Measurements from ENCODE around the gene ORC6. TPM values are rescaled to one million over a fixed set of nuclear protein-coding genes. Genes with fewer than 3 reads are reported as not detected.
A peak's percentile ranks its signal among the peaks of the same experiment; 100 is the strongest.
"Not testable (repeated sequence)": the region's sequence is repeated elsewhere in the genome, so short reads cannot be mapped to it uniquely, and the experiment has no call there.

Gene ORC6
- total RNA-seq, 1 experiment from 2014 or later = 95.1 TPM

DNA sequence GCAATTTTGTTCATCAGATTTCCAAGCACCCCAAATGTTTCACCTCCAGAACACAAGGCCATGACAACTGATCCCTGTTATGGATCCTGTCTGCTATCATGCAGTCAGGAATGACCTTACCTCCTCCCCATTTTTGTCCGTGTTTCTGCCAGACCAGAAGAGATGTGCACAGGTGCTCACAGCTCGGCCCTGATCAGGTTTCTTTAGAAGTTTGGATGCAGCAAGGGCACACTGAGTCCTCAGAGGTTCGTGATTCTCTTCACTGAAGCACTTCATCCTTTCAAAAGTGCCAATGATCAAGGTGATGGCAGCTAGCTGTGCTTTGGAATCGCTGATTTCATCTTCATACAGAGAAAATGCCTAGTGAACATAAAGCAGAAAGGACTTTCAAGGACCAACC lies 27.3 kb upstream of the ORC6 start:
- CTCF ChIA-PET = no interaction called here
- Histone ChIP-seq H3K36me3 (ENCODE audit: insufficient read depth, low read length, poor library complexity, severe bottlenecking) (peaks cover 41% of the 10 kb centered on the region), H3K4me1 (ENCODE audit: insufficient read depth, low read length, poor library complexity, severe bottlenecking) (no peaks in the 10 kb centered on the region), H3K4me3 (ENCODE audit: low read depth, low read length, poor library complexity, severe bottlenecking) (no peak overlapping the region), H3K27ac (ENCODE audit: low read depth, low read length, poor library complexity, severe bottlenecking) (no peak overlapping the region), H3K27me3 (replicated peaks; ENCODE audit: insufficient read depth, low read depth, low read length, poor library complexity) (no peaks in the 10 kb centered on the region), H3K9me3 (ENCODE audit: low read depth, low read length, poor library complexity, severe bottlenecking) (no peaks in the 10 kb centered on the region)
- POLR2A ChIA-PET (ENCODE audit: low non-redundant PET) = no interaction called here
- DNase-seq (ENCODE audit: low spot score) = no peak
- intact Hi-C loops (cut with micrococcal nuclease; ENCODE audit: unreplicated experiment) = no loop called here
- TF ChIP-seq EZH2 (IDR thresholded peaks at IDR 0.05; ENCODE audit: borderline replicate concordance, low read depth, low read length, poor library complexity, severe bottlenecking) (no peak), CTCF (conservative IDR thresholded peaks at IDR 0.05; ENCODE audit: low read depth, low read length) (no peak)
- no TSS peak for BruUV-seq (replicated peaks)

DNA sequence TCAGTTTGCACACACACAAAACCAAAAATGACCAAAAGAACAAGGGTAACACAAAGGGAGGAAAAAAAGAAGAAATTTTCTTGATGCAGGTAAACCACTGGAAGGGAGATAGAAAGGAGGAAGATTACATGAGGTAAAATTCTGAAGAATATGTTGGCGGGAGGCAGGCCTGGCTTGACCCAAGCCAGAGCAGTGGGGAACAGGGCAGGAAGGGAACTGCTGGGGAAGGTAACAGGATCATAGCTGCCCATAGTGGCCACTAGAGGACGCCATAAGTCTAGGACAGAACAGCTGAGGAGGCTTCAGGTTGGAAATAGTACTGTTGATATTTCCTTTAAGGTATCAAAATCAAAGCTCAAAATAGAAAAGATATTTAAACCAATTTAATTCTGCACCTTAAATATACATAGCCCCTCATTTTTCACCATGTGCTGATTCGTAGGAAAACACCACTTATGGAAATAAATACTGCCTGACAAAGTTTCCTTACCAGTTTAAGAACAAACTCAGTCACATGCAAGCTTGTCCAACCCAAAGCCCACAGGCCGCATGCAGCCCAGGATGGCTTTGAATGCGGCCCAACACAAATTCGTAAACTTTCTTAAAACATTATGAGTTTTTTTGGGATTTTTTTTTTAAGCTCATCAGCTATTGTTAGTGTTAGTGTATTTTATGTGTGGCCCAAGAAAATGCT lies 16.0 kb upstream of the ORC6 start:
- Histone ChIP-seq H3K4me1 (ENCODE audit: insufficient read depth, low read length, poor library complexity, severe bottlenecking) (no peaks in the 10 kb centered on the region), H3K27ac (ENCODE audit: low read depth, low read length, poor library complexity, severe bottlenecking) (no peak overlapping the region), H3K36me3 (ENCODE audit: insufficient read depth, low read length, poor library complexity, severe bottlenecking) (peaks cover 78% of the 10 kb centered on the region), H3K9me3 (ENCODE audit: low read depth, low read length, poor library complexity, severe bottlenecking) (no peaks in the 10 kb centered on the region), H3K4me3 (ENCODE audit: low read depth, low read length, poor library complexity, severe bottlenecking) (no peak overlapping the region), H3K27me3 (replicated peaks; ENCODE audit: insufficient read depth, low read depth, low read length, poor library complexity) (no peaks in the 10 kb centered on the region)
- ChIA-PET POLR2A (ENCODE audit: low non-redundant PET) (interaction anchor here (1.0 kb wide), 1 partner anchor 134 kb away, joined by 3 read pairs; no protein-coding TSS in a partner anchor), CTCF (interaction anchor here (0.6 to 1.0 kb wide), 2 partner anchors 129 to 237 kb away, joined by 3 to 4 read pairs; no protein-coding TSS in a partner anchor)
- no peak for TF ChIP-seq EZH2 (IDR thresholded peaks at IDR 0.05; ENCODE audit: borderline replicate concordance, low read depth, low read length, poor library complexity, severe bottlenecking)
- TF ChIP-seq CTCF (conservative IDR thresholded peaks at IDR 0.05; ENCODE audit: low read depth, low read length) = peak; percentile 91
- intact Hi-C loops (cut with micrococcal nuclease; ENCODE audit: unreplicated experiment) = loop anchor here (1.0 kb wide), 1 partner anchor 235 kb away; no protein-coding TSS in a partner anchor
- no TSS peak for BruUV-seq (replicated peaks)
- peak; percentile 71 for DNase-seq (ENCODE audit: low spot score)

DNA sequence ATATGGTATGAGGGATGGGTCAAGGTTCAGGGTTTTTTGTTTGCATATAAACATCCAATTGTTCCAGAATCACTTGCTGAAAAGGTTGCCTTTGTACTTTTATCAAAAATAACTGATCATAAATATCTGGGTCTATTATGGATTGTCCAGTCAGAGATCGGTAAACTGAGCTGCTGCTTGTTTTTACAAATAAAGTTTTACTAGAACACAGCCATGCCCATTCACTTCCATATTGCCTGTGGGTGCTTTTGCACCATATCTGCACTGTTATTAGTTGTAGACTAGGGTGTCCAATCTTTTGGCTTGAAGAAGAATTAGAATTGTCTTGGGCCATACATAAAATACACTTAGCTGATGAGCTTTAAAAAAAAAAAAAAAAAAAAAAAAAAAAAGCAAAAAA lies 11.5 kb upstream of the ORC6 start:
- H3K9me3 ChIP-seq (ENCODE audit: low read depth, low read length, poor library complexity, severe bottlenecking); H3K27ac ChIP-seq (ENCODE audit: low read depth, low read length, poor library complexity, severe bottlenecking); DNase-seq (ENCODE audit: low spot score); BruUV-seq (replicated peaks); intact Hi-C loops (cut with micrococcal nuclease; ENCODE audit: unreplicated experiment); H3K4me3 ChIP-seq (ENCODE audit: low read depth, low read length, poor library complexity, severe bottlenecking); H3K27me3 ChIP-seq (replicated peaks; ENCODE audit: insufficient read depth, low read depth, low read length, poor library complexity); H3K4me1 ChIP-seq (ENCODE audit: insufficient read depth, low read length, poor library complexity, severe bottlenecking): not testable (repeated sequence)
- POLR2A ChIA-PET (ENCODE audit: low non-redundant PET) = interaction anchor here (0.6 kb wide), 1 partner anchor 16 kb away, joined by 8 read pairs; no protein-coding TSS in a partner anchor
- peaks cover 59% of the 10 kb centered on the region for H3K36me3 ChIP-seq (ENCODE audit: insufficient read depth, low read length, poor library complexity, severe bottlenecking)
- CTCF ChIA-PET = interaction anchor here (0.6 kb wide), 2 partner anchors 12 to 123 kb away, joined by 4 read pairs; partner anchors contain the start of gene ORC6

- H3K27me3 ChIP-seq (replicated peaks; ENCODE audit: insufficient read depth, low read depth, low read length, poor library complexity); DNase-seq (ENCODE audit: low spot score); H3K4me1 ChIP-seq (ENCODE audit: insufficient read depth, low read length, poor library complexity, severe bottlenecking); CTCF ChIA-PET; H3K9me3 ChIP-seq (ENCODE audit: low read depth, low read length, poor library complexity, severe bottlenecking); BruUV-seq (replicated peaks); H3K4me3 ChIP-seq (ENCODE audit: low read depth, low read length, poor library complexity, severe bottlenecking); H3K27ac ChIP-seq (ENCODE audit: low read depth, low read length, poor library complexity, severe bottlenecking); POLR2A ChIA-PET (ENCODE audit: low non-redundant PET): not testable (repeated sequence)
- peaks cover 35% of the 10 kb centered on the region for H3K36me3 ChIP-seq (ENCODE audit: insufficient read depth, low read length, poor library complexity, severe bottlenecking)
- intact Hi-C loops (cut with micrococcal nuclease; ENCODE audit: unreplicated experiment) = loop anchor here (10.0 kb wide), 1 partner anchor 113 kb away; no protein-coding TSS in a partner anchor
These were observed 7.6 kb upstream of the ORC6 start for GRCh38 chr16:46681867-46682266.

All from A673 (cell line).